HEK293 (cell line): Measurements from ENCODE around the gene SYN1.
A peak's percentile ranks its signal among the peaks of the same experiment; 100 is the strongest.

Experiments used
- CTCF ChIA-PET: fragments of 350-600 bp; formaldehyde crosslinking; extraction: SDS; loops from one replicate; lab custom pipeline; 2021; ENCODE audit warnings: antibody characterized with exemption; lab: Yijun Ruan, JAX
- POLR2A ChIA-PET: fragments of 300-600 bp; formaldehyde crosslinking; extraction: SDS; loops from one replicate; lab custom pipeline; 2020; ENCODE audit warnings: antibody characterized with exemption, inconsistent platforms; lab: Yijun Ruan, JAX
- H3K27ac ChIP-seq: fragments of 200-500 bp; sonication (Bioruptor generic); 2 replicates; pipeline ENCODE4 v1.5.1; 2014; ENCODE audit warnings: low read depth, low read length, control low read depth, inconsistent platforms; ENCODE audit errors: extremely low read depth
- H3K36me3 ChIP-seq, 2 experiments: fragments of 200-500 bp in 1 of 2; sonication (Bioruptor generic) in 1 of 2; 1 replicate in 1 of 2; 2 replicates in 1 of 2; pipeline ENCODE4 v1.5.1; 2014 to 2017; ENCODE audit warnings: inconsistent platforms in 2 of 2, low read length in 2 of 2; ENCODE audit not compliant: control insufficient read depth in 2 of 2, insufficient read depth in 1 of 2
- H3K4me1 ChIP-seq: fragments of 200-500 bp; sonication (Bioruptor generic); 2 replicates; pipeline ENCODE4 v1.5.1; 2014; ENCODE audit warnings: mild to moderate bottlenecking, low read length, inconsistent platforms; ENCODE audit not compliant: control insufficient read depth, insufficient read depth
- H3K4me3 ChIP-seq: 2 replicates; pipeline ENCODE4 v1.5.1; 2011; ENCODE audit warnings: low read depth, mild to moderate bottlenecking, control low read depth, low read length, moderate library complexity
- H3K9me3 ChIP-seq: fragments of 200-500 bp; sonication (Bioruptor generic); 2 replicates; pipeline ENCODE4 v1.5.1; 2014; ENCODE audit warnings: low read depth, low read length, inconsistent platforms; ENCODE audit not compliant: control insufficient read depth, insufficient read depth
- BCL11A ChIP-seq: fragments of 450-650 bp; formaldehyde crosslinking; IDR thresholded peaks from 2 replicates; pipeline ENCODE4 v1.5.1; 2016; ENCODE audit warnings: low read depth, missing biosample characterization, missing genetic modification characterization
- HOXD13 ChIP-seq: sonication (generic); formaldehyde crosslinking; IDR thresholded peaks from 2 replicates; pipeline ENCODE4 v1.8.0; 2022; ENCODE audit warnings: missing genetic modification reagents, borderline replicate concordance
- KLF8 ChIP-seq: fragments of 450-650 bp; formaldehyde crosslinking; IDR thresholded peaks from 2 replicates; pipeline ENCODE4 v1.5.1; 2016; ENCODE audit warnings: missing biosample characterization, missing genetic modification characterization
- MYNN ChIP-seq: fragments of 450-650 bp; formaldehyde crosslinking; IDR thresholded peaks from 2 replicates; pipeline ENCODE4 v1.5.1; 2016; ENCODE audit warnings: missing biosample characterization, missing genetic modification characterization, borderline replicate concordance
- SP3 ChIP-seq: fragments of 450-650 bp; formaldehyde crosslinking; IDR thresholded peaks from 2 replicates; pipeline ENCODE4 v1.5.1; 2016; ENCODE audit warnings: missing biosample characterization, missing genetic modification characterization
- YY2 ChIP-seq: fragments of 450-650 bp; formaldehyde crosslinking; IDR thresholded peaks from 2 replicates; pipeline ENCODE4 v1.5.1; 2016; ENCODE audit warnings: missing biosample characterization, missing genetic modification characterization
- ZNF112 ChIP-seq: fragments of 450-650 bp; formaldehyde crosslinking; IDR thresholded peaks from 2 replicates; pipeline ENCODE4 v1.5.0; 2017; ENCODE audit warnings: missing biosample characterization, missing genetic modification characterization
- ZNF114 ChIP-seq: fragments of 450-650 bp; formaldehyde crosslinking; IDR thresholded peaks from 2 replicates; pipeline ENCODE4 v1.5.0; 2017; ENCODE audit warnings: missing biosample characterization, missing genetic modification characterization
- ZNF174 ChIP-seq: fragments of 450-650 bp; formaldehyde crosslinking; IDR thresholded peaks from 2 replicates; pipeline ENCODE4 v1.5.0; 2017; ENCODE audit warnings: missing biosample characterization, mild to moderate bottlenecking, missing genetic modification characterization
- ZNF274 ChIP-seq, 2 experiments: fragments of 200-500 bp in 1 of 2; fragments of 450-650 bp in 1 of 2; sonication (Bioruptor generic) in 1 of 2; formaldehyde crosslinking in 1 of 2; IDR thresholded peaks; 2 replicates each; pipeline versions ENCODE4 v1.5.1 to v1.6.1; 2014 to 2016; ENCODE audit warnings: borderline replicate concordance in 1 of 2, inconsistent platforms in 1 of 2, low read length in 1 of 2, missing biosample characterization in 1 of 2, missing genetic modification characterization in 1 of 2
- ZNF292 ChIP-seq: fragments of 450-650 bp; formaldehyde crosslinking; IDR thresholded peaks from 2 replicates; pipeline ENCODE4 v1.5.1; 2016; ENCODE audit warnings: low read depth, missing biosample characterization, missing genetic modification characterization, borderline replicate concordance
- ZNF341 ChIP-seq: fragments of 450-650 bp; formaldehyde crosslinking; IDR thresholded peaks from 2 replicates; pipeline ENCODE4; 2016; ENCODE audit warnings: low read depth, missing biosample characterization, missing genetic modification characterization
- ZNF37A ChIP-seq: fragments of 450-650 bp; IDR thresholded peaks from 2 replicates; pipeline ENCODE4 v1.5.1; 2018; ENCODE audit warnings: missing biosample characterization, missing genetic modification characterization
- ZNF416 ChIP-seq: fragments of 450-650 bp; formaldehyde crosslinking; IDR thresholded peaks from 2 replicates; pipeline ENCODE4 v1.5.1; 2016; ENCODE audit warnings: missing biosample characterization, missing genetic modification characterization
- ZNF501 ChIP-seq: fragments of 450-650 bp; formaldehyde crosslinking; IDR thresholded peaks from 2 replicates; pipeline ENCODE4 v1.5.1; 2016; ENCODE audit warnings: missing biosample characterization, missing genetic modification characterization
- ZNF514 ChIP-seq: fragments of 450-650 bp; formaldehyde crosslinking; IDR thresholded peaks from 2 replicates; pipeline ENCODE4 v1.5.1; 2016; ENCODE audit warnings: missing biosample characterization, missing genetic modification characterization
- ZNF549 ChIP-seq: fragments of 450-650 bp; IDR thresholded peaks from 2 replicates; pipeline ENCODE4 v1.5.1; 2018; ENCODE audit warnings: missing biosample characterization, missing genetic modification characterization, mild to moderate bottlenecking, inconsistent platforms, moderate library complexity
- ZNF585B ChIP-seq: fragments of 450-650 bp; formaldehyde crosslinking; IDR thresholded peaks from 2 replicates; pipeline ENCODE4 v1.5.1; 2016; ENCODE audit warnings: missing biosample characterization, missing genetic modification characterization
- ZNF624 ChIP-seq: fragments of 450-650 bp; formaldehyde crosslinking; IDR thresholded peaks from 2 replicates; pipeline ENCODE4 v1.5.1; 2017; ENCODE audit warnings: missing biosample characterization, missing genetic modification characterization
- ZNF701 ChIP-seq: fragments of 450-650 bp; formaldehyde crosslinking; IDR thresholded peaks from 2 replicates; pipeline ENCODE4 v1.5.1; 2016; ENCODE audit warnings: missing biosample characterization, missing genetic modification characterization
- ZNF777 ChIP-seq: fragments of 450-650 bp; formaldehyde crosslinking; IDR thresholded peaks from 2 replicates; pipeline ENCODE4 v1.5.1; 2017; ENCODE audit warnings: missing biosample characterization, missing genetic modification characterization, borderline replicate concordance
- ZNF792 ChIP-seq: fragments of 450-650 bp; formaldehyde crosslinking; IDR thresholded peaks from 2 replicates; pipeline ENCODE4 v1.5.1; 2016; ENCODE audit warnings: missing biosample characterization, missing genetic modification characterization
- TF ChIP-seq, protein P1 (sequence below): sonication (generic); formaldehyde crosslinking; IDR thresholded peaks from 2 replicates; pipeline ENCODE4 v1.8.1; 2022; ENCODE audit warnings: mild to moderate bottlenecking, moderate library complexity, missing genetic modification reagents
- TF ChIP-seq, protein P2 (sequence below): fragments of 450-650 bp; formaldehyde crosslinking; IDR thresholded peaks from 2 replicates; pipeline ENCODE4 v1.5.1; 2016; ENCODE audit warnings: missing biosample characterization, missing genetic modification characterization
- TF ChIP-seq, protein P3 (sequence below): fragments of 450-650 bp; formaldehyde crosslinking; IDR thresholded peaks from 2 replicates; pipeline ENCODE4 v1.5.1; 2016; ENCODE audit warnings: missing biosample characterization, missing genetic modification characterization, borderline replicate concordance
- TF ChIP-seq, protein P4 (sequence below): fragments of 450-650 bp; formaldehyde crosslinking; IDR thresholded peaks from 2 replicates; pipeline ENCODE4 v1.5.1; 2016; ENCODE audit warnings: missing biosample characterization, missing genetic modification characterization

The SYN1 gene

DNA sequence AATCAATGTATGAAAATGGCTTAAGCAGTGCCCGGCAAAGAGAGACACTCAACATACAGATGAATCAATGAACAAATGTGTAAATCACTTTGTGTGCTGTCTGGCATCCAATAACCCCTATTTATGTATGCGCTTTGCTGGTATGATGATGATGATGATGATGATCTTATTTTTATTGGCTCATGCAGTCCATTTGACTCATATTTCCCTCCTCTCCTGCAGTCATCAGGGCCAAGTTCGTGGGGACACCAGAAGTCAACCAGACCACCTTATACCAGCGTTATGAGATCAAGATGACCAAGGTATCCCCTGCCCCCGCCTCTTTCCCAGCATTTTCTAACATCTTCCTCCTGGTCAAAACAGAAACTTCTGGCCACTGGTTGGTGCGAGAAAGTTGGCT, 34.9 kb downstream of the SYN1 start:
- H3K4me1 ChIP-seq, result no peaks in the 10 kb centered on the region; the same call in 1 of the 2 replicates
- TF ChIP-seq, protein P1, sequence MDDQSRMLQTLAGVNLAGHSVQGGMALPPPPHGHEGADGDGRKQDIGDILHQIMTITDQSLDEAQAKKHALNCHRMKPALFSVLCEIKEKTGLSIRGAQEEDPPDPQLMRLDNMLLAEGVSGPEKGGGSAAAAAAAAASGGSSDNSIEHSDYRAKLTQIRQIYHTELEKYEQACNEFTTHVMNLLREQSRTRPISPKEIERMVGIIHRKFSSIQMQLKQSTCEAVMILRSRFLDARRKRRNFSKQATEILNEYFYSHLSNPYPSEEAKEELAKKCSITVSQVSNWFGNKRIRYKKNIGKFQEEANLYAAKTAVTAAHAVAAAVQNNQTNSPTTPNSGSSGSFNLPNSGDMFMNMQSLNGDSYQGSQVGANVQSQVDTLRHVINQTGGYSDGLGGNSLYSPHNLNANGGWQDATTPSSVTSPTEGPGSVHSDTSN (CRISPR knock-in tag), result no peak
- no peak for TF ChIP-seq ZNF549 (tag by site-specific recombination)
- no peak for TF ChIP-seq ZNF174 (tag by site-specific recombination)
- TF ChIP-seq, protein P2, sequence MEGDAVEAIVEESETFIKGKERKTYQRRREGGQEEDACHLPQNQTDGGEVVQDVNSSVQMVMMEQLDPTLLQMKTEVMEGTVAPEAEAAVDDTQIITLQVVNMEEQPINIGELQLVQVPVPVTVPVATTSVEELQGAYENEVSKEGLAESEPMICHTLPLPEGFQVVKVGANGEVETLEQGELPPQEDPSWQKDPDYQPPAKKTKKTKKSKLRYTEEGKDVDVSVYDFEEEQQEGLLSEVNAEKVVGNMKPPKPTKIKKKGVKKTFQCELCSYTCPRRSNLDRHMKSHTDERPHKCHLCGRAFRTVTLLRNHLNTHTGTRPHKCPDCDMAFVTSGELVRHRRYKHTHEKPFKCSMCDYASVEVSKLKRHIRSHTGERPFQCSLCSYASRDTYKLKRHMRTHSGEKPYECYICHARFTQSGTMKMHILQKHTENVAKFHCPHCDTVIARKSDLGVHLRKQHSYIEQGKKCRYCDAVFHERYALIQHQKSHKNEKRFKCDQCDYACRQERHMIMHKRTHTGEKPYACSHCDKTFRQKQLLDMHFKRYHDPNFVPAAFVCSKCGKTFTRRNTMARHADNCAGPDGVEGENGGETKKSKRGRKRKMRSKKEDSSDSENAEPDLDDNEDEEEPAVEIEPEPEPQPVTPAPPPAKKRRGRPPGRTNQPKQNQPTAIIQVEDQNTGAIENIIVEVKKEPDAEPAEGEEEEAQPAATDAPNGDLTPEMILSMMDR, result no peak
- no peak for TF ChIP-seq ZNF792 (tag by site-specific recombination)
- no peak for TF ChIP-seq HOXD13
- no peak for TF ChIP-seq BCL11A (tag by site-specific recombination)
- no peak for TF ChIP-seq ZNF37A (tag by site-specific recombination)
- TF ChIP-seq ZNF701 (tag by site-specific recombination), result no peak
- no peak for TF ChIP-seq ZNF514 (tag by site-specific recombination)
- TF ChIP-seq ZNF341, result no peak
- no peak for TF ChIP-seq ZNF112 (tag by site-specific recombination)
- no peak for TF ChIP-seq ZNF274 (IDR thresholded peaks at IDR 0.05; ENCODE audit: low read length)
- TF ChIP-seq ZNF274 (tag by site-specific recombination; IDR thresholded peaks at IDR 0.05; ENCODE audit: borderline replicate concordance), result no peak
- no peak for TF ChIP-seq ZNF292 (tag by site-specific recombination)
- TF ChIP-seq ZNF777 (tag by site-specific recombination), result no peak
- TF ChIP-seq MYNN (tag by site-specific recombination), result no peak
- no peak for TF ChIP-seq ZNF416 (tag by site-specific recombination)
- TF ChIP-seq ZNF114 (tag by site-specific recombination), result no peak
- no peaks in the 10 kb centered on the region for H3K9me3 ChIP-seq
- CTCF ChIA-PET, result no interaction called here
- no peak overlapping the region for H3K27ac ChIP-seq
- H3K4me3 ChIP-seq, result no peak overlapping the region
- peaks cover 0 to 33% of the 10 kb centered on the region in 2 experiments; a peak in 1 of 3 replicates for H3K36me3 ChIP-seq
- POLR2A ChIA-PET, result no interaction called here

DNA sequence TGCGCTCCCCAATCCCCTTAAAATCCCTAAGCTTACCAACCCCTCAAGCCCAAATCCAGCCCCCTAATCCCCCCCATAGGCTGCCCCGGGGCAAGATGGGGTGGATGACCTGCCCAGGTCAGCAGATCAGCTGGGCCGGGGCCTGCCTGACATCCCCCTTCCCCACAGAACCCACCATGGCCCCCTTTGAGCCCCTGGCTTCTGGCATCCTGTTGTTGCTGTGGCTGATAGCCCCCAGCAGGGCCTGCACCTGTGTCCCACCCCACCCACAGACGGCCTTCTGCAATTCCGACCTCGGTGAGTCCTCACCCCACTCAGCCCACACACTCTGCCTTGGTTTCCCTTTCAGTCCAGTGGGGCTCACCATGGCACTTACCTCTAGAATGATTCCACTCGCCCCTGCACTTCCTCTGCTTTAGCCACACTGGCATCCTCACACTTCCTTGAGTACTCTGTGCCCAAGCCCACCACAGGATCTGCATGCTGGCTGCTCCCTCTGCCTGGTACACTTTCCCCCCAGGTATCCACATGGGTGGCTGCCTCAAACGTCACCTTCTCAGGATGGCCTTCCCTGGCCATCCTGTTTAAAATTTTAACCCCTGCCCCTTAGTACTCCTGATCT, 36.3 kb downstream of the SYN1 start:
- no peaks in the 10 kb centered on the region; the same call in 1 of the 2 replicates for H3K4me1 ChIP-seq
- H3K36me3 ChIP-seq, result peaks cover 0 to 33% of the 10 kb centered on the region in 2 experiments; a peak in 1 of 3 replicates
- no peak overlapping the region for H3K27ac ChIP-seq
- H3K9me3 ChIP-seq, result no peaks in the 10 kb centered on the region
- POLR2A ChIA-PET, result no interaction called here
- H3K4me3 ChIP-seq, result no peak overlapping the region
- CTCF ChIA-PET, result no interaction called here
- TF ChIP-seq, protein P3, sequence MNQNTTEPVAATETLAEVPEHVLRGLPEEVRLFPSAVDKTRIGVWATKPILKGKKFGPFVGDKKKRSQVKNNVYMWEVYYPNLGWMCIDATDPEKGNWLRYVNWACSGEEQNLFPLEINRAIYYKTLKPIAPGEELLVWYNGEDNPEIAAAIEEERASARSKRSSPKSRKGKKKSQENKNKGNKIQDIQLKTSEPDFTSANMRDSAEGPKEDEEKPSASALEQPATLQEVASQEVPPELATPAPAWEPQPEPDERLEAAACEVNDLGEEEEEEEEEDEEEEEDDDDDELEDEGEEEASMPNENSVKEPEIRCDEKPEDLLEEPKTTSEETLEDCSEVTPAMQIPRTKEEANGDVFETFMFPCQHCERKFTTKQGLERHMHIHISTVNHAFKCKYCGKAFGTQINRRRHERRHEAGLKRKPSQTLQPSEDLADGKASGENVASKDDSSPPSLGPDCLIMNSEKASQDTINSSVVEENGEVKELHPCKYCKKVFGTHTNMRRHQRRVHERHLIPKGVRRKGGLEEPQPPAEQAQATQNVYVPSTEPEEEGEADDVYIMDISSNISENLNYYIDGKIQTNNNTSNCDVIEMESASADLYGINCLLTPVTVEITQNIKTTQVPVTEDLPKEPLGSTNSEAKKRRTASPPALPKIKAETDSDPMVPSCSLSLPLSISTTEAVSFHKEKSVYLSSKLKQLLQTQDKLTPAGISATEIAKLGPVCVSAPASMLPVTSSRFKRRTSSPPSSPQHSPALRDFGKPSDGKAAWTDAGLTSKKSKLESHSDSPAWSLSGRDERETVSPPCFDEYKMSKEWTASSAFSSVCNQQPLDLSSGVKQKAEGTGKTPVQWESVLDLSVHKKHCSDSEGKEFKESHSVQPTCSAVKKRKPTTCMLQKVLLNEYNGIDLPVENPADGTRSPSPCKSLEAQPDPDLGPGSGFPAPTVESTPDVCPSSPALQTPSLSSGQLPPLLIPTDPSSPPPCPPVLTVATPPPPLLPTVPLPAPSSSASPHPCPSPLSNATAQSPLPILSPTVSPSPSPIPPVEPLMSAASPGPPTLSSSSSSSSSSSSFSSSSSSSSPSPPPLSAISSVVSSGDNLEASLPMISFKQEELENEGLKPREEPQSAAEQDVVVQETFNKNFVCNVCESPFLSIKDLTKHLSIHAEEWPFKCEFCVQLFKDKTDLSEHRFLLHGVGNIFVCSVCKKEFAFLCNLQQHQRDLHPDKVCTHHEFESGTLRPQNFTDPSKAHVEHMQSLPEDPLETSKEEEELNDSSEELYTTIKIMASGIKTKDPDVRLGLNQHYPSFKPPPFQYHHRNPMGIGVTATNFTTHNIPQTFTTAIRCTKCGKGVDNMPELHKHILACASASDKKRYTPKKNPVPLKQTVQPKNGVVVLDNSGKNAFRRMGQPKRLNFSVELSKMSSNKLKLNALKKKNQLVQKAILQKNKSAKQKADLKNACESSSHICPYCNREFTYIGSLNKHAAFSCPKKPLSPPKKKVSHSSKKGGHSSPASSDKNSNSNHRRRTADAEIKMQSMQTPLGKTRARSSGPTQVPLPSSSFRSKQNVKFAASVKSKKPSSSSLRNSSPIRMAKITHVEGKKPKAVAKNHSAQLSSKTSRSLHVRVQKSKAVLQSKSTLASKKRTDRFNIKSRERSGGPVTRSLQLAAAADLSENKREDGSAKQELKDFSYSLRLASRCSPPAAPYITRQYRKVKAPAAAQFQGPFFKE (tag by site-specific recombination), result no peak
- TF ChIP-seq YY2 (tag by site-specific recombination) (no peak), KLF8 (no peak), ZNF624 (tag by site-specific recombination) (no peak), ZNF585B (tag by site-specific recombination) (no peak), SP3 (tag by site-specific recombination) (no peak), ZNF501 (no peak)
- TF ChIP-seq, protein P4, sequence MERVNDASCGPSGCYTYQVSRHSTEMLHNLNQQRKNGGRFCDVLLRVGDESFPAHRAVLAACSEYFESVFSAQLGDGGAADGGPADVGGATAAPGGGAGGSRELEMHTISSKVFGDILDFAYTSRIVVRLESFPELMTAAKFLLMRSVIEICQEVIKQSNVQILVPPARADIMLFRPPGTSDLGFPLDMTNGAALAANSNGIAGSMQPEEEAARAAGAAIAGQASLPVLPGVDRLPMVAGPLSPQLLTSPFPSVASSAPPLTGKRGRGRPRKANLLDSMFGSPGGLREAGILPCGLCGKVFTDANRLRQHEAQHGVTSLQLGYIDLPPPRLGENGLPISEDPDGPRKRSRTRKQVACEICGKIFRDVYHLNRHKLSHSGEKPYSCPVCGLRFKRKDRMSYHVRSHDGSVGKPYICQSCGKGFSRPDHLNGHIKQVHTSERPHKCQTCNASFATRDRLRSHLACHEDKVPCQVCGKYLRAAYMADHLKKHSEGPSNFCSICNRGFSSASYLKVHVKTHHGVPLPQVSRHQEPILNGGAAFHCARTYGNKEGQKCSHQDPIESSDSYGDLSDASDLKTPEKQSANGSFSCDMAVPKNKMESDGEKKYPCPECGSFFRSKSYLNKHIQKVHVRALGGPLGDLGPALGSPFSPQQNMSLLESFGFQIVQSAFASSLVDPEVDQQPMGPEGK (tag by site-specific recombination), result 0 out of 2 replicates have a peak, but pooled peaks have one; percentile 26
